ENCODE data around the gene MGAT4B.

DNA sequence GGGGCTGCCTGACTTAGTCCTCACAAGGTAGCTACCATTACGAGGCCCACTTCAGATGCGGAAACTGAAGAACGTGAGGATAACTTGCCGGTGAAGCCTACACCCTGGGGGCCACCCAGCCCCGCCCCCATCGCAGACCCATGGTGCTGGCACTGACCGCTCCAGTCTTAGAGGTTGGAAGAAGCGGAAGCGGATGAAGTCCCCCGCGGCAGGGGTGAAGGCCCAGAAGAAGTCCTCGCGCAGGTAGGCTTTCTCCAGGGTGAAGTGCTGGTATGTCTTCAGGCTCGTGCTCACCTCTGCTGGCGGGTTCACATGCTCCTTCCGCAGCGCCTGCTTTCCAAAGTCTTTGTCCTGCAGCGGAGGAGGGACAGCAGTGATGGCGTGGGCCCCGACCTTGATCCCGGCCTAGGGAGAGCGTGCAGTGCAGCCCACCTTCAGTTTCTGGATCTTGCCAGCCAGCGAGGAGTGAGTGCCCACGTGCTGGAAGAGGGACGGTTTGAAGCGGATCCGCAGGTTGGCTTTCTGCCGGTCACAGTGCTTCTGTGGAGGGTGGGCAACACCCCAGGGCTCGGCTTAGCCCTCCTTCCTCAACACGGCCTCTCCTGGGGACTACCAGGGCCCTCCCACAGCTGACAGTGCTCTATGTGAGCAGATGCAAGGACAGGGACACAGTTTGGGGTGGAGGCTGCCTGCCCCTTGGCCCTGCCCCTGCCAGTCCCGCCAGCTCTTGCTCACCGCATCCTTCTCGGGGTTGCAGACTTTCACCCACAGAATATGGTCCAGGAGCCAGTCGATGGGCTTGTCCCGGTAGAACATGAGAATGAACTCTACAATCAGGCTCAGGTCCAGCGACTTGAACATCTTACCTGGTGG lies 7.7 kb downstream of the MGAT4B start:
- TF ChIP-seq, protein P1, sequence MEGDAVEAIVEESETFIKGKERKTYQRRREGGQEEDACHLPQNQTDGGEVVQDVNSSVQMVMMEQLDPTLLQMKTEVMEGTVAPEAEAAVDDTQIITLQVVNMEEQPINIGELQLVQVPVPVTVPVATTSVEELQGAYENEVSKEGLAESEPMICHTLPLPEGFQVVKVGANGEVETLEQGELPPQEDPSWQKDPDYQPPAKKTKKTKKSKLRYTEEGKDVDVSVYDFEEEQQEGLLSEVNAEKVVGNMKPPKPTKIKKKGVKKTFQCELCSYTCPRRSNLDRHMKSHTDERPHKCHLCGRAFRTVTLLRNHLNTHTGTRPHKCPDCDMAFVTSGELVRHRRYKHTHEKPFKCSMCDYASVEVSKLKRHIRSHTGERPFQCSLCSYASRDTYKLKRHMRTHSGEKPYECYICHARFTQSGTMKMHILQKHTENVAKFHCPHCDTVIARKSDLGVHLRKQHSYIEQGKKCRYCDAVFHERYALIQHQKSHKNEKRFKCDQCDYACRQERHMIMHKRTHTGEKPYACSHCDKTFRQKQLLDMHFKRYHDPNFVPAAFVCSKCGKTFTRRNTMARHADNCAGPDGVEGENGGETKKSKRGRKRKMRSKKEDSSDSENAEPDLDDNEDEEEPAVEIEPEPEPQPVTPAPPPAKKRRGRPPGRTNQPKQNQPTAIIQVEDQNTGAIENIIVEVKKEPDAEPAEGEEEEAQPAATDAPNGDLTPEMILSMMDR (IDR thresholded peaks at IDR 0.05), result no peak
- TF ChIP-seq POLR2A (IDR thresholded peaks at IDR 0.05), result no peak

All from Peyer's patch (tissue), 4 donors.